Fibroblast of lung (primary cell): ENCODE results near the gene EGF.
"Not testable (repeated sequence)": the region's sequence is repeated elsewhere in the genome, so short reads cannot be mapped to it uniquely, and the experiment has no call there.

ENCODE experiments used
- EZH2 ChIP-seq: IDR thresholded peaks from 2 replicates; pipeline ENCODE4 v1.5.1; 2012; ENCODE audit warnings: low read length, control low read depth, mild to moderate bottlenecking; ENCODE audit errors: missing control alignments
- TF ChIP-seq, protein P1 (sequence below), 2 donors: IDR thresholded peaks in 1 of 2; conservative IDR thresholded peaks in 1 of 2; 1 replicate in 1 of 2; 2 replicates in 1 of 2; pipeline ENCODE4 v1.5.1; 2011 to 2012; ENCODE audit warnings: low read length in 2 of 2, control low read depth in 1 of 2, inconsistent platforms in 1 of 2, low read depth in 1 of 2, mild to moderate bottlenecking in 1 of 2

GRCh38 chr4:109875553-109875952, 37.1 kb upstream of the EGF start:
- not testable (repeated sequence) for TF ChIP-seq EZH2
- TF ChIP-seq, protein P1, sequence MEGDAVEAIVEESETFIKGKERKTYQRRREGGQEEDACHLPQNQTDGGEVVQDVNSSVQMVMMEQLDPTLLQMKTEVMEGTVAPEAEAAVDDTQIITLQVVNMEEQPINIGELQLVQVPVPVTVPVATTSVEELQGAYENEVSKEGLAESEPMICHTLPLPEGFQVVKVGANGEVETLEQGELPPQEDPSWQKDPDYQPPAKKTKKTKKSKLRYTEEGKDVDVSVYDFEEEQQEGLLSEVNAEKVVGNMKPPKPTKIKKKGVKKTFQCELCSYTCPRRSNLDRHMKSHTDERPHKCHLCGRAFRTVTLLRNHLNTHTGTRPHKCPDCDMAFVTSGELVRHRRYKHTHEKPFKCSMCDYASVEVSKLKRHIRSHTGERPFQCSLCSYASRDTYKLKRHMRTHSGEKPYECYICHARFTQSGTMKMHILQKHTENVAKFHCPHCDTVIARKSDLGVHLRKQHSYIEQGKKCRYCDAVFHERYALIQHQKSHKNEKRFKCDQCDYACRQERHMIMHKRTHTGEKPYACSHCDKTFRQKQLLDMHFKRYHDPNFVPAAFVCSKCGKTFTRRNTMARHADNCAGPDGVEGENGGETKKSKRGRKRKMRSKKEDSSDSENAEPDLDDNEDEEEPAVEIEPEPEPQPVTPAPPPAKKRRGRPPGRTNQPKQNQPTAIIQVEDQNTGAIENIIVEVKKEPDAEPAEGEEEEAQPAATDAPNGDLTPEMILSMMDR (conservative IDR thresholded peaks at IDR 0.05 in 1 of 2, IDR thresholded peaks at IDR 0.05 in 1 of 2; ENCODE audit: low read depth in 1 of 2, low read length in 2 of 2), result not testable (repeated sequence)
